GM08714 (cell line): ENCODE measurements around the gene PPY.

Experiments used
- H3K4me3 ChIP-seq: fragments of 200-500 bp; sonication (Bioruptor generic); 2 replicates; pipeline ENCODE4 v1.5.1; 2014; ENCODE audit warnings: mild to moderate bottlenecking, low read length, inconsistent platforms
- ZNF274 ChIP-seq: IDR thresholded peaks from 2 replicates; pipeline ENCODE4 v1.6.1; 2012; ENCODE audit warnings: mild to moderate bottlenecking, low read depth, low read length

Gene PPY, protein sequence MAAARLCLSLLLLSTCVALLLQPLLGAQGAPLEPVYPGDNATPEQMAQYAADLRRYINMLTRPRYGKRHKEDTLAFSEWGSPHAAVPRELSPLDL

DNA sequence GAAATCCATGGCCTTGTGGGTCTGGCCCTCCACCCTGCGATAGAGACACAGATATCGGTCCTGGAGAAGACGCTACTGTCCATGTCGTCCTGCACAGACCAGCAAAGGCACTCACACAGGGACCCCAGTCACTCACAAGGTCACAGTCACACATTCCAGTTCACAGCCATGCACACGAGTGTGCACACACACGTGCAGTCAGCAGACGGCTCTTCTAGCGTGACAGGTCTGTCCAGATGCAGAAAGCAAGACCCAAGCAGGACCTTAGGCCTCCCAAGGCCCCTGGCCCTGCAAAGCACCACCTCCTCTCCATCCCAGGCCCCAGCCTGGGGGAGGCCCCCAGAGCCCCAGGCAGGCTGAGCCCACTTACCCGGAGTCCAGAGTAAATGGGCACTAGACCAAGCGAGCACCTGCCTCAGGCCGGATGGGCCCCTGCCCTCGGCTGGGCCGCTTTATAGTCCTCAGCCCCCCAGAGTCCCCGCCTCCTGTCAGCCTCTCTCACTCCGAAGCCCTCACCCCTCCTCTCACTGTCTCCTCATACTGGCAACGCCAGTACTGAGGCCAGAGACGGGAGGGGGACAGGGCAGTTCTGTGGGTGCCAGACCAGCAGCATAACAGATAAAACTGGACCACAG lies at the start of gene PPY:
TSS of gene PPY (minus strand) at position 426 of the 635 bp plus-strand sequence. CDS start 822 bp downstream, outside the sequence.
- H3K4me3 ChIP-seq, result no peak within 1 kb of the TSS
- TF ChIP-seq ZNF274, result no peak

DNA sequence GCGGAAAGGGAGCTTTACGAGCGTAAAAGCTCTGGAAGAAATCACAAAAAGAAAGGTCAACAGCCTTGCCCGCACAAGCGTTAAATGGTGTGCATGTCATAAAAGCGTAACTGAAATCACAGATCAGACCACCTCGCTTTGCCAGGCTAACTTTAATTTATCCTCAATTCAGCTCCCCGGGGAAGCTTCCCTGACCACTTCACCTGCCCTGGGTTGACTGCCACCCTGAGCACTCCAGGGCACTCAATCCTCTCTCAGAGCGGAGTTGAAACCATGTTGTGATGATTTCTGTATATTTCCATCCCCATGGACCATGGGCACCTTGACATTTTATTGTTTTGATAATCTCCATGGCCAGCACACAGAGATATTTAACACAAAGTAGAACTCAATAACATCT lies 46.0 kb upstream of the PPY start:
- no peak for TF ChIP-seq ZNF274

GRCh38 chr17:43987131-43988021 lies 45.1 kb upstream of the PPY start:
- no peak overlapping the region for H3K4me3 ChIP-seq
- no peak for TF ChIP-seq ZNF274

More for the DNA sequence above, 46.0 kb upstream of the PPY start:
- H3K4me3 ChIP-seq, result no peak overlapping the region

DNA sequence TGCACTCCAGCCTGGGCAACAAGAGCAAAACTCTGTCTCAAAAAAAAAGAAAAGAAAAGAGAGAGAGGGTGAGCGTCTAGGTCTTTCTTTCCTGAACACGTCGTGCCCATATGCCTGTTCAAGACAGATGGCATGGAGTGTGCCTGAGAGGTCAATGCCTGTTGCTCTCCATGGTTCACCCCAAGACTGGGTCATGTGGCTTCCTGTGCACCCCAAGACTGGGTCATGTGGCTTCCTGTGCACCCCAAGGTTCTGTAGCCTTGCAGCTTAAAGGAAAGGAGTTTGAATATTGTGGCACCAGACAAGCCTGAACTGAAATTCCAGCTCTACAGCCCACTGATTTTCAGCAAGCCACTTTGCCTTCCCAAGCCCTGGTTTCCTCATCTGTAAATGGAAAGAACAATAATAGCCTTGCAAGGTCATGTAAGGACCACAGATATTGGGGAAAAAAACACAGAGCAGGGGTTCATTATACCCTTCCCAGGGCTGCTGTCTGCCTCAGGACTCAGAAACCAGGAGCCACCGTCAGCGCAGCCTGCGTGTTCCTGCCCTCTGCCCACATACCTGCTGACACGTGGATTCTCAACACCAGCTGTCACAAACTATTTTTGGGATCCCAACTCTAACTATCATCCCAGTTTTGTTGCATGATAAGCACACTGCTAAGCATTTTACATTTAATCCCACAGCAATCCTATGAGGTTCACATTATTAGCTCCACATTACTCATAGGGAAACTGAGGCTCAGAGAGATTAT lies 44.1 kb upstream of the PPY start:
- H3K4me3 ChIP-seq, result no peak overlapping the region
- TF ChIP-seq ZNF274, result no peak

- TF ChIP-seq ZNF274, result no peak
- no peak overlapping the region for H3K4me3 ChIP-seq
Measured at GRCh38 chr17:43984521-43984920, 42.2 kb upstream of the PPY start.

GRCh38 chr17:43983515-43984411 lies 41.5 kb upstream of the PPY start:
- TF ChIP-seq ZNF274, result no peak
- no peak overlapping the region for H3K4me3 ChIP-seq

GRCh38 chr17:43983196-43983514 lies 40.9 kb upstream of the PPY start:
- no peak overlapping the region for H3K4me3 ChIP-seq

GRCh38 chr17:43982171-43982570 lies 39.9 kb upstream of the PPY start:
- TF ChIP-seq ZNF274, result no peak
- H3K4me3 ChIP-seq, result no peak overlapping the region

More at GRCh38 chr17:43983196-43983514, 40.9 kb upstream of the PPY start:
- TF ChIP-seq ZNF274, result no peak

- no peak overlapping the region for H3K4me3 ChIP-seq
- no peak for TF ChIP-seq ZNF274
Measured at GRCh38 chr17:43979671-43980070, 37.4 kb upstream of the PPY start.

DNA sequence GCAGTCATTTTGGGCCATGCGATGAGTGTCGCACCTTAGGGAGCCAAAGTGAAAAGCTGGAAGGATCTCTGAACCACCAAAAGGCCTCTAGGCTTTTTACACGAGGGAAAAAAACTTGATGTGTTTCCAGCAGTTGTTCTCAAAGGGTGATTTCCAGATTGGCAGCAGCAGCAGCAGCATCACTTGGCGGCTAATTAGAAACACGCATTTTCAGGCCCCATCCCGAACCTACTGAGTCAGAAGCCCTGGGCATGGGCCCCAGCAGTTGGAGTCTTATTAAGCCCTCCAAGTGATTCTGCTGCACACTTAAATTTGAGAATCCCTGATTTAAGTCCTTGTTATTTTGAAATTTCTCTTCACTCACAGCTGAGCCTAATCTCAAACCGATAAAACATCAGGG lies 36.7 kb upstream of the PPY start:
- no peak for TF ChIP-seq ZNF274
- no peak overlapping the region for H3K4me3 ChIP-seq

DNA sequence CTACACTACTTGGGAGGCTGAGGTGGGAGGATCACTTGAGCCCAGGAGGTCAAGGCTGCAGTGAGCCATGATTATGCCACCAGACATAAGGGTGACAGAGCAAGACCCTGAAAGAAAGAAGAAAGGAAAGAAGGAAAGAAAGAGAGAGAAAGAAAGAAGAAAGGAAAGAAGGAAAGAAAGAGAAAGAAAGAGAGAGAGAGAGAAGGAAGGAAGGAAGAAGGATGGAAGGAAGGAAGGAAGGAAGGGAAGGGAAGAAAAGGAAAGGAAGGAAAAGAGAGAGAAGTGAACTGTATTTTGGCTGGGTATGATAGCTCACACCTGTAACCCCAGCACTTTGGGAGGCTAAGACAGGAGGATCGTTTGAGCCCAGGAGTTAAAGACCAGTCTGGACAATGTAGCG lies 35.8 kb upstream of the PPY start:
- no peak overlapping the region for H3K4me3 ChIP-seq
- no peak for TF ChIP-seq ZNF274

DNA sequence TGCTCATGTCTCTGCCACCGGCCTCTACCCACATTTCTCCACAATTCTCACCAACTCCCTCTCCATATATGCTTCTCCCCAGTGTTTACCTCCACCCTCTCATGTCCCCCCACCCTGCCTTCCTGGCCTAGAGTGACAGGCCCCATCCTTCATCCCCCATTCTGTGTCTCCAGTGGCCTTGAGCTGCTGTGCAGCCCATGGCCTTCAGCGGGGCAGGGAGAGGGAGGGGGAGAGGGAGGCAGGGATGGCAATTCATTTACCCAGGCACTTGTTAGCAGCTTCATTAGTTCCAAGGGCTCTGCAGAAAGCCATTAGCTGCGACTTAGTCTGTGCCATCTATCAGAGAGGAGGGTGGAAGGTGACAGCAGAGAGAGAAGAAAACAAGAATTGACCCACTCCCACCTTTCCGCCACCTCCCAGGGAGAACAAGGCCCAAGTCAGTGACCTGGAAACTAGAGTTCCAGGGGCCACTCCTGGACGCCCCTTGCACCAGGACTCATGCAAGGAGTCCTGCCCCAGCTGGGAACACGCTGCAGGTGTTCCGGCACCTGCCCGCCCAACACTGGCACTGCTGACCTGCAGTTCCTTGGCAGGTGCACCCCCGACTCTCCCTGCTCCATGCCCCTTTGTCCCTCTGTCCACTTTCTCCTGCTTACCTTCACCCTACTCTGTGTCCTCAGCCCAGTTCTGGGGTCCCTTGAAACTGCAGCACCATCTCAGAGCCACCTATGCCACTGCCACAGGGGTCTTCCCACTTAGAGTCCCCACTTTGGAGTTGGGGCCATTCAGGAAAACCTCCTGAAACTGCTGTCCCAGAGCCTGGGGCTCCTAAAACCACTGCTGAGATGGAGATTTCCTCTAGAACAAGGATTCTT lies 34.9 kb upstream of the PPY start:
- no peak overlapping the region for H3K4me3 ChIP-seq
- no peak for TF ChIP-seq ZNF274

GRCh38 chr17:43975898-43976297 lies 33.6 kb upstream of the PPY start:
- TF ChIP-seq ZNF274, result no peak
- no peak overlapping the region for H3K4me3 ChIP-seq
